Hematopoietic multipotent progenitor cell treated with erythropoietin and hydrocortisone succinate and interleukin-3 and kit ligand, for 15 days (in vitro differentiated cells): ENCODE measurements around the gene ALK.

ENCODE experiments used
- DNase-seq: peaks from one replicate; pipeline ENCODE4 v3.0.0-alpha.2; 2015; ENCODE audit warnings: low spot score

ALK gene

DNA sequence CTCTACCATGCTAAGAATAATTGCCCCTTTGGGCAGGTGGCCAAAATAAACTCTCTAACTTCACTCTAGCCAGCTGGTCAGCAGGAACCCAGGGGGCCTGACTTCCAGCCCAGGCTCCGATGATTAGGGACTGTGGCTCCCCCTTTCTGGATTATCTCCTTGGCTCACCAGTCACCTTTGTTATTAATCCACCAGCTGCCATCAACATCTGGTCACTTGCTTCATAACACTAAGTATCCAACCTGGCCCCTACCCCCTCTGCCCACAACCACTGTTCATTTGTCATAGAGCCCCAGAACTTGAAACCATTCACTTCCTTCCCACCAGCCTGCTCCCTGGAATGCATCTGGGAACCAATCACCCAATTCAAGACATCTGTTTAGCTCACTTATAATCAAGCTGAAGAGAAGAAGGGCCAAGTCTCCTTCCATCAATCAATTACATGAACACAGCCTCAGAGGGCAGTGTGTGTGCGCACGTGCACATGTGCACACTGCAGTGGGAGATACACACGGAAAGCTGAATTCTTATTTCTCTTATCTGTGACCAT is 215.1 kb downstream of the ALK start:
- no peak for DNase-seq

DNA sequence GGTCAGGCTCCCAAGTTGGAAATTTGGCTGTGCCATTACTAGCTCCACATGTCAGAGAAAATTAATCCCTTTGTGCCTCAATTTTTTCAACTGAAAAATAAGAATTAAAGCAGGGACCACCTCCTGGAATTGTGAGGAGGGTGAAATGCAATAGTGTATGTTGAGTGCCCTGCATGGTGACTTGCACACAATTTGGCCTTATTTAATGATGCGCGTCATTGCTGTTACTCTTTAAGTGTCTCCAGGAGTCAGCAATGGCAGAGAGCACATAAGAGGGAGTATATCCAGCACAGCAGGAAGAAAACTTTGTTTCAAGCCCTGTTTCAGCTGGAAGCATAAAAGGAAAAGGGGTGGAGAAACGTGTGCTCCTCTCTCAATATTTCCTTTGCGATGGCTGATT is 215.8 kb downstream of the ALK start:
- DNase-seq: no peak

DNA sequence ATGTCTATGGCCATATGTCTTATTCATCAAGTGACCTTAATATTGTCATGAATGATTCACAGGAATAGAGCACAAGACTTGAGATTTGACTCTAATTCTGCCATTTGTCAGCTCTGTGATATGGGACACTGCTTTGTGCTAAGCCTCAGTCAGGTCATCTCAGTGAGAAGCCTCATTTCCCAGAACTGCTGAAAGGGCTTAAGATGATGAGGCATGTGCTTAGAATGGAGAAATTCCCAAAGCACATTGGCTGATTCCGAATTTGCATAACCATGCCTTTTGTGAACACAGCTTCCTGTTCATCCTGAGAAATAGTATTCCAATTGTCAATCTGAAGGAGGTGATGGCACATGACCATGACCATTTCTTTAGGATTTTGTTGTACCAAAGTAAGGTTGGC is 218.1 kb downstream of the ALK start:
- DNase-seq: no peak

DNA sequence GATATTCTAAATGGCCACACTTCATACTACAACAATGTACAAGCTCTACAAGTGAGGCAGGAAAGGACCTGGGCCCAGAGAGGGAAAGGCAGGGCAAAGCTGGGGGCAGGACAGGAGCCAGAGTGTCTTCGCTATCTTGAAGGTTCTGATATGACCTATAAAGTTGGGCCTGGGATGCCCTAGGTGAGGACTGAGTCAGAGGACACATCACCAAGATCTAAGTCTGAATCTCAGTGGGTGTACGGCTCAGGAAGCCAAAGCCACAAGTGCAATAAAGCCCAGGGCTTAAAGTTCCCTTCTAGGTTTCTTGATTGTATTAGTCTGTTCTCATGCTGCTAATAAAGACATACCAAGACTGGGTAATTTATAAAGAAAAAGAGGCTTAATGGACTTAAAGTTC is 219.1 kb downstream of the ALK start:
- DNase-seq: no peak

DNA sequence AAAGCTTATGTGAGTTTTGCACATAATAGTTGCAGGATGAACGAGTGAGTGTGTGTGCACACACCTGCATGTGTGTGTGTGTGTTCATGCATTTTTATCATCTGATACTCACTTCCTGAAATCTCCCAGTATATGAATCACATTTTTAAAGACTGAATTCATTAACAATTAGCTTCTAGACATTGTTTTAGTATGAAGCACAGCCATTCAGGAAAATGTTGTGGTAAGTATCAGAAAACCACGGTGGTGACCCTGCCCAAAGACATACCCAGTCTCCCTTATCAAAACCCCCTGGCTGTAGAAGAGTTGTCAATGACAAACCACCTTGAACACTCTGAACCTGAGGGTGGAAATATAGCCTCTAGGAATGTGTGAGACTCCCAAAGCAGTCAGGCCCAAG is 220.8 kb downstream of the ALK start:
- no peak for DNase-seq

DNA sequence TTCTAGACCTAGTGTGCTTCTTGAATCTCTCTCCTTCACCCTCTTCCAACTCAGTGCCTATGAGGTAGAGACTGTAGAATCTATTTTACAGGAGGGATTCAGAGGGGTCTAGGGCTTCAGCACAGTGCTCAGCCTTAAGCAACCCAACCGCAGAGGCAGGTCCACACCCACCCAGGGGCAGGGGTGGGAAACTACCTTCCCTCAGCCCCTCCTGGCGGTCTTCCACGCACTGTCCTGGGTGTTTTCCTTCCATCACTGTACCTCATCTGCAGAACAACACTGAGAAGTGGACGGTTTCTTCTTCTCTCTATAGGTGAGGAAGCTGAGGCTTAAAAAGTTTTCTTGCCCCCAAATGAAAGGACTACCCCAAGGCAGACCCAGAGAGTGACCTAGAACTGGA is 222.3 kb downstream of the ALK start:
- DNase-seq: no peak

DNA sequence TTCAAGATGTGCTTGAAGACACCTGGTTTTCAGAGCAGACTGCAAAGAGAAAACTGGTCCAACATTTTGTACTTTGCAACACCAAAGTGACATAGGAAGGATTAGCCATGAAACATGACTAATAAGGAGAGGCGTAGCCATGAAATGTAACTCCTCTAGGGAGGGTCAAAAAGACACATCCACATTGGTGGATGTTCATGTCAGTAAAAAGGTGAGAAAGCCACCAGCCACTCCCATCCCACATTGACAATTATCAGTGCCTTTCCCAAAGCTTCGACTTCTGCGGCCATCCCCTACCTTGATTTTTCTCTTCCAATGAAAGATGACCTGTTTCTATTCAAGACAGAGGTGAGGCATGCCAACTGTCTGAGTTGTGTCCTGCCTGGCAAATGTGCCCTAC is 223.2 kb downstream of the ALK start:
- no peak for DNase-seq

DNA sequence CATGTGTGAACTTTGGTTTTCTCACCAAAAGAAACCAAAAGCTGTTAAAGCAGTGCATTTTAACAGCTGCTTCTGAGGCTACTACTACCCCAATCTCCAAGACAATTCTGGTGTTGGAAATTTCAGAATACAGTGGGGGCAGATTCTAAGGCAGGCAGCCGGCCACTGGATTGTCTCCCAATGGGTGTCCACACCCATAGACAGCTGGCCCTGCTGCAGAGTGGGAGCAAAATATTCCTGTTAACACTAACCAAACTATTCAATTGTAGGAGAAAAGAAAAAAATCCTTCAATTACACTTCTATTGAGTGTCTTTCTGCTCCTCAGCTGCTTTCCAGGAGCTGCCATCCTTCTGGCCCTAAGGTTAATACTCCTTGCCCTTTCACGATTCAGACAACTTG is 223.7 kb downstream of the ALK start:
- DNase-seq: no peak

DNA sequence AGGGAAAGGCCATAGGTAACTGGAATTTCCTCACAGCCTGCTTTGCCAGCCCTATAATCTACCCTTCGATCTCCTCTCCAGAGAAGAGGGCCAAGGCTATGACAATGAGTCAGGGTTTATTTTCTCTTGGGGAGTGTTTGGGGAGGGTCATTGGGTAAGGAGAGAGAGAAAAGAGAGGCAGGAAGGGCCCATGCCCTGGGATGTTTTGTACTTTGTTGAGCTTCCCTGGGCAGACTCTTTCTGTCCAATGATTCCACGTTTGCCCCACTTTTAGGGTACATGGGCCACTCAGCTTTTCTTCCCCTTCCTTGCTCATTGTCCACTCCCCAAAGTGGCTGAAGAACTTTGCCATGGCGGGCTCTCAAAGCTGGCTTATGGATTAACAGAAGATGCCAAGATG is 224.2 kb downstream of the ALK start:
- DNase-seq: no peak

DNA sequence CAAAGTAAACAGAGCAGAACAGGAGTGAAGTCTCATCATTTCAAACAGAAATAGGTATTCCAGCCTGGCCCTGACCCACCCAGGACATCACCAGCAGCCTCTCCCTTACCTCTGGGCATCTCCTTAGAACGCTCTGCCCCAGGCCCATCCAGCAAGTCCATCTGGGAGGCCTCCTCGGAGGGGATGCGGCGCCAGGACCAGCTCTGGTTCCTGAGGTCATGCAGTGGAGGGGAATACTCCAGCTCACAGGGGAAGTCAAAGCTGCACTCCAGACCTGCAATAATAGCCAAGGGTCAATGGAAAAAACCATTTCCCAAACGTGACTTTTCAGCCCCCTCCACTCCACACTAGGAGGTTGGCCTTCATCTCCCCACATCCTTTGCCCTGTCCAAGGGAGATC is 226.6 kb downstream of the ALK start:
- no peak for DNase-seq

DNA sequence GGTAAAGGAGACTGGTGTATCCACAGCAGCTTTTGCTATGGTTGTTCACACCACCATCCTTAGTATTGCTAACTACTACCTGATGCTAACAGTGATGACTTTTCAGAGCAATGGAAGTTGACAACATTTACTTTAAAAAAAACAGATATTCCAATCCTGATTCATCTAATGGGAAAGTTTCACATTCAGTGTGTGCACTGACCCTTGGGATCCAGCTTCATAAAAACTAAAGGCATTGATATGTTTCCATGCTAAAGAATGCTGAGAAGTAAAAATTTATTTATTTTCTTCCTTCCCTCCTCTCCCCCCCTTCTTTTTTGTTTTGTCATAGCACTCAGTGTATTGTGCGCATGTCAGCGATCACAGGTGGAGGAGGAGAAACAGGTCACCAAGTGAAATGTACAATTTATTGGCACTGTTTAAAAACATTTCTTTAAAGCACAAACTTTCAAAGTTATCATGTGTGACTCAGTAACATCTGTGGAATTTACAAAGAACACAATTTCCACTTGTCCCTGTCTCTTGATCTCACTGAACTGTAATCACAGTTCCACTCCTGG is 229.9 kb downstream of the ALK start:
- DNase-seq: no peak

DNA sequence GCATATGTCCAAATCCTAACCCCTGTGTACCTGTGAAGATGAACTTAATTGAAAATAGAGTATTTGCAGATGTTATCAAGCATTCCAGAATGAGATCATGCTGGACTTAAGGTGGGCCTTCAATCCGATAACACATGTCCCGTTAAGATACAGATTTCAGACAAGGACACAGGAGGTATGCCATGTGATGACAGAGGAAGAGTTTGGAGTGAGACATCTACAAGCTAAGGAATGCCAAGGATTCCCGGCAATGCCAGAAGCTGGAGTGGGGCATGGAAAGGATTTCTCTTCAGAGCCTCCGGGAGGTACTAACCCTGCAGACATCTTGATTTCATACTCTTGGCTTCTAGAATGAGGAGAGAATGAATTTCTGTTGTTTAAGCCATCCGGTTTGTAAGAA is 231.7 kb downstream of the ALK start:
- DNase-seq: no peak

DNA sequence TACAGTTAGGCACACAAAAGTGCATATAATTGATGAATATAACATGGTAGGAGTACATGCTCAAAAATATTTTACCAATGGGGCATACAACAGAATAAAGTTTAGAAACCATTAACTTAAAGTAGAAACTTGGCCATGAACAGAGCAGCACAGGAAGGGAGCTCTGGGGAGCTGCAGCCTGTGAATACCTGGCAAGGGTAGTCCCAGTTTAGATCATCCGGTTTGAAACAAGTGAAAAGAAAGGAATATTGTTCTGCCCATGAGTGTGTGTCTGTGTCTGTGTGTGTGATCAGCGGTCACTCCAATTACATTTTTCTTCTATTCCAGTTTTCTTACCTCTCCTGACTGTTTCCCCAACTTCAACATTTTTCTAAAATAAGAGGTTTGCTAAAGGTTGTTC is 233.0 kb downstream of the ALK start:
- no peak for DNase-seq

DNA sequence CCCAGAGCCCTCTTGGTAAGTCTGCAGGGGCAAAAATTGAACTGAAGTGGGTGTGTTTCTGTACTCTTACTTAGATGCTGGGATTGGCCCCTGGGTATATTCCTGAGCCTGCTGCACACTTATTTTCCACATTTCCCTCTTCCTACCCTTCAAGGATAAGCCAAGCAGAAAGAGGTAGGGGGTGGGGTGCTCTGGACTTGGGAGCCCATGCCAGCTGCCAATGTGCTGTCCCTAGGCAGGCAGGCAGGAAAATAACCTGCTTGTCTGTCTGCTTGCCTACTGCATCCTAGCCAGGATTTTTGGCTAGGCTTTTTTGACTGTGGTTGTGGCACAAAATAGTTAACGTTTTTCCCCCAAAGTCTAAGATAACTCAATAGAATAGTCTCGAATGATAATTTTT is 234.3 kb downstream of the ALK start:
- no peak for DNase-seq

DNA sequence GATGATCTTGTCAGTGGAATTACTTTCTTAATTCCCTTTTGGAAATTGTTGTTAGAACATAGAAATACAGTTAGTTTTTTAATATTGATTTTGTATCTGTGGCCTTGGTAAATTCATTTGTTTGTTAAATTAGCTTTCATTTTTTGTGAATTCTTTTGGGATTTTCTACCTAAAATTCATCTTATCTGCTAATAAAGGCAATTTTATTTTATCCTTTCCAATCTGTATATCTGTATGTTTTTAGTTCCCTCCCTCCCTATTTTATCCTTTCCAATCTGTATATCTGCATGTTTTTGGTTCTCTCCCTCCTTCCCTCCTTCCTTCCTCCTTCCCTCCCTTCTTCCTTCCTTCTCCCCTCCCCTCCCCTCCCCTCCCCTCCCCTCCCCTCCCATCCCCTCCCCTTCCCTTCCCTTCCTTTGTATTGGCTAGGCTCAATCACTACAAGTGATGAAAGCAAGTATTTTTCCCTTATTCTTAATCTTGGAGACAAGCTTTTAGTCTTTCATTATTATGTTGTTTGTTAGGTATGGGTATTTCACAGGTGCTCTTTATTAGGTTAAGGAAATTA is 244.4 kb downstream of the ALK start:
- DNase-seq: no peak

DNA sequence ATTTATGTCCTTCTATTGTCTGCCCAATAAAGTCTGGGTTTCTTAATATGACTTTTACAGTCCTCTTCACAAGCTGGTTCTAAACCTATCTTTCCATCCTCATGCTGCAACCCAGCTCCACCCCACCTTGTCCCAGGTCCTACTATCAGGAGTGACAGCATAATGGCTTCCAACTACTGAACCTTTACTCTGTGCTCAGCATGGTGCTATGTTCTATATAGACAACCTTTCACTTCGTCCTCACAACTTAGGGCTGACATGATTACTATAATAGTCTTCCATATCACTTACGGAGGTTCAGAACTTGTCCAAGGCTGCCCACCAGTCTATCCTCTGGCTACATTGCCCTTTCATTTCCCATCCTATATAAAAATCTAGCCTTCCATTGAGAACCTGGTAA is 256.8 kb downstream of the ALK start:
- DNase-seq: no peak

DNA sequence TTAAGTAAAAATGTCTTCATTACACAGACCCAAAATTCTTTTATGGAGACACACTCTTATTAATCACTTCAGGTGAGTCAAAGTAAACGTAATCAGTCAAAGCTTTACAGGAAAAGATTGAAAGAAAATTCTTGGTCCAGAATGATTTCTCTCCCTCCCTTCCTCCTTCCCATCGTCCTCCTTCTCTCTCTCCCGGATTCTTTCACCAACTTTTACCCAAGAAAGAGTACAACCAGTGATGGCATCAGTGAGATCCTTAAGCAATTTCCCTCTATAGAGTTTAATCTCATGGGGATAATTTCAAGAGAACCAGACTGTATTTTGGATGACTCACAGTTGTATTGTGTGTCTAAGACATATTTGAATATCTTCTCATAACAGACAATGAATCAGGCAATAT is 258.1 kb downstream of the ALK start:
- DNase-seq: no peak

DNA sequence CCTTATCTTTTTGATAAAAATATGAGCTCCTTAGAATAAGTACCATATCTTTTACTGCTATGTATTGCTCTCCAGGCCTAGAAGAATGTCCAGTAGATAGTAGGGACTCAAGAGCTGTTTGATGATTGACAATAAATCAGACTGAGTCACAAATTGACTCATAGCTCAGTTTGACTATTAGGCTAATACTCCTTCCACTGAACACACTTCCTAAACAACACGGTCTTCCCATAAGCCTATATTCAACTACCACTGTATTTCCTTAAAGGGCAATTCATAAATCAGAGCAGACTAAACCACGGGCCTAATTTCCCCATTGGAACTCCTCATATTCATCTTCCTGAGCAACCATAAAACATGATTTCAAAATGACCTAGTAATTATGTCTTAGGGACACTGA is 258.5 kb downstream of the ALK start:
- DNase-seq: no peak

DNA sequence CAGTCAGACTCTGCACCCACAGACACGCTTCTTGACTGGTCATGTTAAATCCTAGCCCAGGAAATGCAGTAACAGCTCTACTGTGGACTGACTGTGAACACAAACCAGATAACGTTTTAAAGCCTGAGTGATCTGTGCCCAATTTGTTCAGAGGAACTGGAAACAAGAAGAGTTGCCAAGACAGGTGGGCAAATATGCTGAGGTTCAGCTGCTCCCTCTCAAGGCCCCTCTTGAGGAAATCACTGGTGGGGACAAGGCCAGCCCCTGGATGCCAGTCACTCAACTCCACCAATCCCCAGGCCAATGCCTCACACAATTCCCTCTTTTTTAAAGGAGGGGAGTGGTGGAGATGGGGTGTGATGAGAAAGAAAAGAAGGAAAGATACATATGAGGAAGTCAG is 261.2 kb downstream of the ALK start:
- no peak for DNase-seq

DNA sequence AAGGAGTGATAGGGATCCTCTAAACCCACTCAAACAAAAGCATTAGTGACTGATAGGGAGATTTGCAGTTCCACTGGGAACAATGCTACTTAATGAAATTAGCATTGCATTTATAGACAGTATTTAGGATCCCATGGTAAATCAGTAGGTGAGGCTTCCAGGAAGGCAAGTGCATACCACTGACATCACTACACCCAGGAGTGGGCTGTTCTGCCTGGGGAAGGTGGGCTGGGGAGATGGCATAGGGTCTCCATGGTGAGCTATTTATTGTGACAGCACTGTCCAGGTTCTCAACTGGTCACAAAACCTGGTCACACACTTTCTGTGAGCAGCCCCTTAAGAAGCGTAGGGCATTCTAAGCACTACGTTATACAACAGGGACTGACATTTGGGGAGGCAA is 262.2 kb downstream of the ALK start:
- DNase-seq: no peak

DNA sequence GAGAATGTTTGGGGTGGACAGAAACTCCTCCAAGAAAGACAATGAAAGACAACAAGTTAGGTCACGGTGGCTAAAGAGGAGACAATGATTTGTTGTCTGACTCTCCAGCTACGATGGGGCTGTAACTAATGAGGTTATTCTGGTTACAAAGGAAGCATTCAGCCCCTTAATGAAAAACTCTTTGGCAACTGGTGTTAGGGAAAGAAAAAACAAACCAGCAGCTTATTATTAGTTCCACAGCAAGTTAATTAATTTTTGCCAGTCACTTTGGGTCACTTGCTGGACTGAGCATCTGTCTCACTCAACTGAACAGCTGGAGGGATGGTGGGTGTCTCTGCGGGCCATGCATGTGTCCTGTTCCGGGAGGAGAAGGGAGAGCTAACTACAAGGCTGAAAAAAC is 263.7 kb downstream of the ALK start:
- DNase-seq: no peak

DNA sequence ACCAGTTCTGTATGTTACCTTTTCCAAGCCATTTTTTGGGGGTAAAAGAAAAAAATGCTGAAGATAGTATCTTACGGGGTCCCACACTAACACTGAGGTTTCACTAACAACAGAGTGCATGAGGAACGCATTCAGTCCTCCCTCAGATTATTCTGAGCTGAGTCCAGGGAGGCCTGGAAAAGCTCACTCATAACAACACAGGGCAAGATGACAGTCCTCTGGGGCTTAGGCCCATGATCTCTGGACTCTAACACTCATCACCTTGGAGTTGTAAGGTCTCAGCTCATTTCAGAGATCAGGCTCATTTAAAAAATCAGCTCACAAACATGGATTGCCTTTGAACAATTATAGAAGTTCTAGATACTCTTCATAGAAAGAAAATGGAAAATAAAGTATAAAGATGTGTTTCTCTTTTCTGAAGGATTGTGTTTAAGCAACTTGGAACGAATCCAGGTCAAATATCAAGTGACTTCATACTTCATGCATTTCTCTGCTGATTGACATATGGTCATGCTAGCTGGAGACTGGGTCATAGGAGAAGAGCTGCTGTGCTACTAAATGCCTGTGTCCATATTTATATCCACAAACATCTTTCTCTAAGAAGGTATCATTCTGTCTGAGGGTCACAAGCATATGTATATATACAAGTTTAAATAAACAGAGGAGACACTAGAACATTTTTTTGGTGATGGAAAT is 265.8 kb downstream of the ALK start:
- no peak for DNase-seq

DNA sequence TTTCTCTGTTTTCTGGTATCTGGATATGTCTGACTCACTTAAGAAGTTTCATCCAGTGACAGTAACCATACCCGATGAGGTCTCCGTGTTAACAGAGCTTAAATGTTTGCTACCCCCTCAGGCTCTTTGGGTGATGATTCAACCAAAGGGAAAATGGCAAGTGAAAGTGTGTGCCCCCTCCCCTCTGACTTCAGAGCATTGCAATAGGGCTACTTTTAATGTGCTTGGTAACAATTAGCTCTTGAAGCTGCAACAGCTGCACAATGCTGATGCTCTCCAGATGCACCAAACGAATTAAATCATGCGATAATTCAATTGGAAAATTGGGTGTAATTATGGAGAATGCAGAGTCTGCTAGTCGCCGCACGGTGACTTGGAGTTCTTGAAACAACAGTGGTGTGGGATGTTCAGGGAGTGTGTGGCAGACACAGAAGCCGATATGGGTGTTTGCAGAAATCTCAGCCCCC is 270.7 kb downstream of the ALK start:
- DNase-seq: no peak

DNA sequence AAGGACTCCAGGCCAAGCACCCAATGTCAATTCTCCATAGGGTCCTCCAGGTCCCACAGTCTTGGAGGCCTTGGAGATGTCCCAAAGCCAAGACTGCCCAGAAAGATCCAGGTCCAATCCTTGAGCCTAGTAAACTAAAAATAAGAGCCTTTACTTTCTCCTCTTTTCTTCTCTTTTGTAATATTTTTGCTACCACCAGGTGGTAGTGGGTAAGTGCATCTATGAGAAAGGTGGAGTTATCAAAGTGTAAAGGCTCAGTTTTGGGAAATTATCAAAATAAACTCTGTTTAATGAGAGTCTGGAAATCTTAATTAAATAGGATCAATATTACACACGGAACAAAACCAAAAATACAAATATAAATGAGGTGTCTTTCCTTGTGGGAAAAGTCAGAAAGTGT is 276.4 kb downstream of the ALK start:
- DNase-seq: no peak
